A549 (cell line): Measurements from ENCODE around the gene DYNLT4. TPM values are rescaled to one million over a fixed set of nuclear protein-coding genes. Genes with fewer than 3 reads are reported as not detected.

Source experiments
- ATAC-seq, 2 experiments: fragments of 200-7000 bp in 1 of 2; fragments of >200 bp in 1 of 2; cut with Nextera tagmentation in 1 of 2; cut with Tn5 transposase in 1 of 2; 3 replicates each; pipeline versions ENCODE4 v1.8.0 to v1.9.1; 2018 to 2020; ENCODE audit warnings: mild to moderate bottlenecking in 1 of 2, moderate library complexity in 1 of 2
- CTCF ChIA-PET: fragments of 300-600 bp; sonication (Branson Sonifier 250); formaldehyde crosslinking; extraction: SDS; loops from one replicate; lab custom pipeline; 2021; ENCODE audit warnings: antibody characterized with exemption, inconsistent platforms; lab: Yijun Ruan, JAX
- POLR2A ChIA-PET: fragments of 350-600 bp; formaldehyde crosslinking; extraction: SDS; loops from one replicate; lab custom pipeline; 2021; ENCODE audit warnings: antibody characterized with exemption, inconsistent platforms; lab: Yijun Ruan, JAX
- DNase-seq, 2 experiments: peaks; one replicate each; pipeline versions ENCODE4 v3.0.0 to v3.0.0-alpha.2; 2011 to 2016; ENCODE audit warnings: low read depth in 1 of 2, low spot score in 1 of 2
- FAIRE-seq: peaks from 2 replicates; lab custom pipeline; 2011; peaks lifted over from hg19 to GRCh38; lab: Jason Lieb, UNC
- H3K27ac ChIP-seq, 2 experiments: fragments of >200 bp; sonication (Bioruptor Twin); formaldehyde crosslinking; 3 replicates each; pipeline ENCODE4 v1.5.1; 2016 to 2017
- H3K4me1 ChIP-seq: fragments of >200 bp; sonication (Bioruptor Twin); formaldehyde crosslinking; 3 replicates; pipeline ENCODE4 v1.6.1; 2016
- H3K4me2 ChIP-seq: fragments of >200 bp; sonication (Bioruptor Twin); formaldehyde crosslinking; 3 replicates; pipeline ENCODE4 v1.6.1; 2016
- H3K4me3 ChIP-seq: fragments of >200 bp; sonication (Bioruptor Twin); formaldehyde crosslinking; 3 replicates; pipeline ENCODE4 v1.5.1; 2016
- H3K9me3 ChIP-seq: fragments of >200 bp; sonication (Bioruptor Twin); formaldehyde crosslinking; 3 replicates; pipeline ENCODE4 v1.6.1; 2016
- BHLHE40 ChIP-seq: IDR thresholded peaks from 2 replicates; pipeline ENCODE4 v1.6.1; 2012; ENCODE audit warnings: low read depth, low read length, inconsistent platforms
- CHD2 ChIP-seq: fragments of 150-350 bp; IDR thresholded peaks from 2 replicates; pipeline ENCODE4 v1.6.1; 2014; ENCODE audit warnings: low read length; ENCODE audit not compliant: partially characterized antibody
- EHF ChIP-seq: fragments of 250-450 bp; sonication (Bioruptor Pico); IDR thresholded peaks from 2 replicates; pipeline ENCODE4 v1.5.0; 2020; ENCODE audit warnings: mild to moderate bottlenecking
- EHMT2 ChIP-seq: fragments of 200-600 bp; sonication (generic); IDR thresholded peaks from 2 replicates; pipeline ENCODE4 v1.6.1; 2016; ENCODE audit warnings: antibody characterized with exemption, low read depth, mild to moderate bottlenecking, moderate library complexity
- EP300 ChIP-seq, 2 experiments: fragments of >200 bp; sonication (Bioruptor Twin); formaldehyde crosslinking; IDR thresholded peaks; 2 replicates in 1 of 2; 3 replicates in 1 of 2; pipeline ENCODE4 v1.6.1; 2016 to 2017
- FOSB ChIP-seq: fragments of 250-450 bp; sonication (Bioruptor Pico); IDR thresholded peaks from 2 replicates; pipeline ENCODE4 v1.5.0; 2020; ENCODE audit warnings: mild to moderate bottlenecking, moderate library complexity
- FOXS1 ChIP-seq: fragments of 250-450 bp; sonication (Bioruptor Pico); IDR thresholded peaks from 2 replicates; pipeline ENCODE4 v1.5.0; 2020; ENCODE audit warnings: mild to moderate bottlenecking, moderate library complexity
- HDAC2 ChIP-seq: fragments of 200-600 bp; sonication (generic); IDR thresholded peaks from 2 replicates; pipeline ENCODE4 v1.6.1; 2016
- HOXA7 ChIP-seq: fragments of 250-450 bp; sonication (Bioruptor Pico); IDR thresholded peaks from 2 replicates; pipeline ENCODE4 v1.5.0; 2020; ENCODE audit warnings: mild to moderate bottlenecking, moderate library complexity
- HOXB13 ChIP-seq: fragments of 250-450 bp; sonication (Bioruptor Pico); IDR thresholded peaks from 2 replicates; pipeline ENCODE4 v1.5.0; 2020; ENCODE audit warnings: low read depth, mild to moderate bottlenecking, moderate library complexity
- JUNB ChIP-seq: fragments of >200 bp; sonication (Bioruptor Twin); formaldehyde crosslinking; IDR thresholded peaks from 2 replicates; pipeline ENCODE4 v1.6.1; 2016
- KDM1A ChIP-seq: fragments of 200-600 bp; sonication (generic); IDR thresholded peaks from 2 replicates; pipeline ENCODE4 v1.6.1; 2016; ENCODE audit warnings: low read depth, mild to moderate bottlenecking
- MAZ ChIP-seq: fragments of 150-350 bp; IDR thresholded peaks from 2 replicates; pipeline ENCODE4 v1.6.1; 2014; ENCODE audit warnings: antibody characterized with exemption, low read depth, low read length, borderline replicate concordance
- MYC ChIP-seq: IDR thresholded peaks from 2 replicates; pipeline ENCODE4 v1.6.1; 2012; ENCODE audit warnings: mild to moderate bottlenecking, inconsistent platforms, low read length, improper control_type of control experiment, borderline replicate concordance
- NPAS2 ChIP-seq: fragments of 250-450 bp; sonication (Bioruptor Pico); IDR thresholded peaks from 2 replicates; pipeline ENCODE4 v1.8.0; 2022; ENCODE audit warnings: mild to moderate bottlenecking, moderate library complexity, borderline replicate concordance
- POLR2A ChIP-seq: IDR thresholded peaks from 2 replicates; pipeline ENCODE4 v1.6.1; 2012; ENCODE audit warnings: mild to moderate bottlenecking, low read length
- POLR2AphosphoS2 ChIP-seq: conservative IDR thresholded peaks from 2 replicates; pipeline ENCODE4 v1.6.1; 2012; ENCODE audit warnings: low read length, improper control_type of control experiment, inconsistent platforms
- RFX5 ChIP-seq: fragments of 450-650 bp; IDR thresholded peaks from 2 replicates; pipeline ENCODE4 v1.7.1; 2014; ENCODE audit warnings: antibody characterized with exemption, mild to moderate bottlenecking, moderate library complexity
- RNF2 ChIP-seq: fragments of 200-600 bp; sonication (generic); IDR thresholded peaks from 2 replicates; pipeline ENCODE4 v1.6.1; 2016; ENCODE audit warnings: low read depth, mild to moderate bottlenecking, antibody characterized with exemption, moderate library complexity, borderline replicate concordance
- SMC3 ChIP-seq: fragments of >200 bp; sonication (Bioruptor Twin); formaldehyde crosslinking; IDR thresholded peaks from 3 replicates; pipeline ENCODE4 v1.6.1; 2018; ENCODE audit warnings: inconsistent platforms
- SREBF2 ChIP-seq: fragments of 450-650 bp; IDR thresholded peaks from 2 replicates; pipeline ENCODE4 v1.6.1; 2014; ENCODE audit warnings: mild to moderate bottlenecking, moderate library complexity
- ZC3H11A ChIP-seq: fragments of 450-650 bp; IDR thresholded peaks from 2 replicates; pipeline ENCODE4 v1.6.1; 2014; ENCODE audit warnings: antibody characterized with exemption, mild to moderate bottlenecking
- ZNF302 ChIP-seq: fragments of 250-450 bp; sonication (Bioruptor Pico); IDR thresholded peaks from 2 replicates; pipeline ENCODE4 v1.9.0; 2021; ENCODE audit warnings: inconsistent platforms, mild to moderate bottlenecking, moderate library complexity
- WGBS: methylation state at CpG from one replicate; pipeline ENCODE4 v1.1.6; 2017; ENCODE audit errors: missing lambda C conversion rate; 5-methylcytosine and 5-hydroxymethylcytosine counted together
- polyA plus RNA-seq, 4 experiments: library from polyadenylated mRNA; depleted of rRNA in 3 of 4; stranded (reverse); fragments of >200 nt; fragmentation: RNase III in 1 of 4; extraction: RNeasy Plus Mini Kit Qiagen cat#74134 plus additional on column Dnase treatment in 1 of 4; gene quantifications; 2 replicates in 3 of 4; 3 replicates in 1 of 4; pipeline ENCODE4 v1.2.3, GENCODE V29; 2011 to 2017
- TF ChIP-seq, protein P1 (sequence below): fragments of >200 bp; sonication (Bioruptor Twin); formaldehyde crosslinking; IDR thresholded peaks from 3 replicates; pipeline ENCODE4 v1.6.1; 2016

DYNLT4 gene
- polyA plus RNA-seq, 2 of the 4 experiments (the other 2 are of a cell fraction) = 0.12 to 0.21 TPM

DNA sequence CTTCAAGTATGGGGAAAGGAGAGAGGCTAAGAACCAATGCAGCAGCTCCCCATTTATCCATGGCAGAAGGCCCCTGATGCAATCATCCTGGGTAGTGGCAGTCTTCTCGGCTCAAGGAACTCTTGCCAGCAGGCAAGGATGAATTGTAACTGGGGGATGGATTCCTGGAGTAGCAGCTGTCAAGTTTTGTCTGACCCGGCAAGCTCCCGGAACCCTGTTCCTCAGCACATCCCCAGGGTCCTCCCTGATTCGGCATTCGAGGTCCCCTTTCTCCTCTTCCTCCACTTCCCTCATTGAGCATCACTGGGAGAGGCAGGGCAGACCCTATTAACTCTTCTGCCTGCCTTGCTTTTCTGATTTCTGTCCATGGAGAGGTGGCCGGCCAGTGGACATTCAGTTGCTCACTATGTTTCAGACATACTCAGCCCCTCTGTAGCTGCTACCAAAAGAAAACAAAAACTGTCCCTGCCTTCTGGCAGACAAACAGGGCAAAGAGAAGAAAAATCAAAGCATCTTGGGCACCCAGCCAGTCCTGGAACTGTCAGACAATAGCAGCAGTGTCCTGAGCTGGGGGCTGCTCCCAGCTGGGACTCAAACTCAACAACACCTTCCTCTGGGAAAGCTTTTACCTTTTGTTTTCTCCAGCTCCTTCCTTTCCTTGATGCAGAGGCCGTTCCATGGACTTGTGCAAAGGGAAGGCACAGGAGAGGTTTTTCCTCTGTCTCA lies 41.5 kb upstream of the DYNLT4 start:
- ChIA-PET POLR2A (no interaction called here), CTCF (interaction anchor here (1.0 to 1.4 kb wide), 3 partner anchors 12 to 109 kb away, joined by 3 read pairs; no protein-coding TSS in a partner anchor)
- ATAC-seq (no peak), FAIRE-seq (no peak), DNase-seq (no peak)
- Histone ChIP-seq H3K27ac (no peak overlapping the region), H3K4me3 (no peak overlapping the region), H3K9me3 (no peaks in the 10 kb centered on the region), H3K4me2 (no peak overlapping the region), H3K4me1 (no peaks in the 10 kb centered on the region)
- TF ChIP-seq MAZ (no peak), NPAS2 (CRISPR knock-in tag) (no peak), JUNB (no peak), SMC3 (no peak), HDAC2 (no peak), ZNF302 (no peak), EHF (CRISPR knock-in tag) (no peak), POLR2AphosphoS2 (no peak), RFX5 (no peak), KDM1A (no peak), POLR2A (no peak), ZC3H11A (no peak), SREBF2 (no peak)
- WGBS = 89% methylated on average over 7 of the region's 7 CpGs

DNA sequence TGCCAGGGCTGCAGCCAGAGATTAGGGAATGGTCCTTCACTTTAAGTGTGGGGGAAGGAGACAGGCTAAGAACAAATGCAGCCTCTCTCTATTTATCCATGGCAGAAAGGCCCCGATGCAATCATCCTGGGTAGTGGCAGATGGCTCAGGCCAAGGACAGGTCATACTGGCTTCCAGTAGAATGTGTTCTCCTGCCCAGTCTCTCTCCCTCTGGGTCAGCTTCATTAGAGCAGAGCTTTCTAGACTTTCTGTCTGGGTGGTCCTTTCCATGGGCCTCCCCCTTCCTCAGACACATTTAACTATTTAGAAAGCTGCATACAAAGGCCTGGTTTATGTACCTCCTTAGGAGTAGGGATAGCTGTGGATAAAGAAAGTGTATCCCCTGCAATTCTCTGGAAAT lies 40.7 kb upstream of the DYNLT4 start:
- ChIA-PET CTCF (interaction anchor here (1.0 to 1.1 kb wide), 2 partner anchors 11 to 13 kb away, joined by 3 read pairs; no protein-coding TSS in a partner anchor), POLR2A (no interaction called here)
- Histone ChIP-seq H3K27ac (no peak overlapping the region), H3K4me2 (no peak overlapping the region), H3K4me1 (no peaks in the 10 kb centered on the region; the same call in 2 of the 3 replicates), H3K9me3 (no peaks in the 10 kb centered on the region), H3K4me3 (no peak overlapping the region)
- FAIRE-seq = no peak
- no peak for ATAC-seq
- WGBS = no CpG with 5 or more reads among the region's 1 CpG
- TF ChIP-seq CHD2 (no peak), EHMT2 (no peak), FOSB (CRISPR knock-in tag) (no peak), HOXB13 (CRISPR knock-in tag) (no peak), BHLHE40 (no peak), EP300 (IDR thresholded peaks at IDR 0.05) (no peak), HDAC2 (no peak), HOXA7 (CRISPR knock-in tag) (no peak), FOXS1 (no peak), JUNB (no peak)
- TF ChIP-seq, protein P1, sequence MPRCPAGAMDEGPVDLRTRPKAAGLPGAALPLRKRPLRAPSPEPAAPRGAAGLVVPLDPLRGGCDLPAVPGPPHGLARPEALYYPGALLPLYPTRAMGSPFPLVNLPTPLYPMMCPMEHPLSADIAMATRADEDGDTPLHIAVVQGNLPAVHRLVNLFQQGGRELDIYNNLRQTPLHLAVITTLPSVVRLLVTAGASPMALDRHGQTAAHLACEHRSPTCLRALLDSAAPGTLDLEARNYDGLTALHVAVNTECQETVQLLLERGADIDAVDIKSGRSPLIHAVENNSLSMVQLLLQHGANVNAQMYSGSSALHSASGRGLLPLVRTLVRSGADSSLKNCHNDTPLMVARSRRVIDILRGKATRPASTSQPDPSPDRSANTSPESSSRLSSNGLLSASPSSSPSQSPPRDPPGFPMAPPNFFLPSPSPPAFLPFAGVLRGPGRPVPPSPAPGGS = no peak
- DNase-seq = no peak

DNA sequence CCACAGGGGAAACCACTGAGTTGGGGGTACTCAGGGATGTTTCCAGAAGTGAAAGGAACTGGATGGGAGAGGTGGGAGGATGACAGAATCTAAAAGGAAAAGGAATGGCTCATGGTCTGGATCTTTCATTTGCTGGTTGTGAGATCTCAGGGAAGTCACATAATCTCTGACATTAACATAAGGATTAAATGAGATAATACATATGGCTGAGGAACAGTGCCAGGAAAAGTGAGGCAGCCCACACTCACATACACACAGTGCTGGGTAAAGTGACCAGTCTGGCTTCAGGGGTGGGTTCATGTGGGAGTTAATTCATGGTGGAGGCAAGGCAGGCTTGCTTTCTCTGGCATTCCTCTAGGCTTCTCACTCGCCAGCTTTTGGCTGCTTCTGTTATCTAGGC lies 39.8 kb upstream of the DYNLT4 start:
- TF ChIP-seq MYC (no peak), EHF (CRISPR knock-in tag) (no peak), RNF2 (no peak), POLR2A (no peak)
- WGBS = 100% methylated on average over 1 of the region's 1 CpG
- peaks cover 3% of the 10 kb centered on the region; the same call in 1 of the 3 replicates for H3K4me1 ChIP-seq
- FAIRE-seq (no peak), DNase-seq (no peak), ATAC-seq (no peak)
- no peak overlapping the region for H3K27ac ChIP-seq
- POLR2A ChIA-PET = no interaction called here
- CTCF ChIA-PET = interaction anchor here (2.1 kb wide), 1 partner anchor 10 kb away, joined by 6 read pairs; no protein-coding TSS in a partner anchor
- no peak overlapping the region for H3K4me2 ChIP-seq
- no peak overlapping the region for H3K4me3 ChIP-seq
- H3K9me3 ChIP-seq = no peaks in the 10 kb centered on the region
